NCI-H128 (cell line): ENCODE measurements around the gene THBS2.
"Not testable (repeated sequence)": the region's sequence is repeated elsewhere in the genome, so short reads cannot be mapped to it uniquely, and the experiment has no call there.

Experiments
- DNase-seq: peaks from one replicate; lab custom pipeline; 2025; ENCODE audit not compliant: unreplicated experiment; lab: John Stamatoyannopoulos, UW

The THBS2 gene

DNA sequence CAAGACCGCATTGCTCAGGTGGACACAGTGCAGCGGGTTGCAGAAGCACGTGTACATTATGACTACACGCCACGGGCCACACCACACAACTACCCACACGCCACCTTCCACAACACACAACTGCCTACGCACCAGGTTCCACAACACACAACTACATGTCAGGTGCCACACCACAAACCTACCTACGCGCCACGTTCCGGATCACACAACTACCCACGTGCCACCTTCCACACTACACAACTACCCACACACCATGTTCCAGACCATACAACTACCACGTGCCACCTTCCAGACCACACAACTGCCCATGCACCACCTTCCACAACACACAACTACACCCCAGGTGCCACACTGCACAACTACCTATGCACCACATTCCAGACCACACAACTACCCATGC lies 20.5 kb downstream of the THBS2 start:
- no peak for DNase-seq

DNA sequence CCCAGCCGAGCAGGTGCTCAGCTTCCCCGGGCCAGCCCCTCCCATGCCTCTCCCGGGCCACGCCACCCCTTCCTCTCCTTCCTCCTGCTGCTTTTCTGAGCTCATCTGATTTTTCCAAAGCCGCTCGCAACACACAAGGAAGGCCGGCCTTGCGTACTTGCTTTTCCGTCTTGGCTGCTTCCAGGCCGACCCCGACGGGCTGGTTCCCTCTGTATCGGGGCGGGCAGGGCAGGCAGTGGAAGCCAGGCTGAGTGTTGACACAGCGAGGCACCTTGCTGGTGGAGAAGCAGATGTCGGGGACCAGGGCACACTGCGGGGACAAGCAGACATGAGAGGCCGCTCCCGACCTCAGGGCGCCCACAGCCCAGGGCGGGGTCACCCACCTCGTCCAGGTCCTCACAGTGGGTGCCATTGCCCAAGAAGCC lies 21.1 kb downstream of the THBS2 start:
- no peak for DNase-seq

GRCh38 chr6:169231790-169232506 lies 21.7 kb downstream of the THBS2 start:
- no peak for DNase-seq

DNA sequence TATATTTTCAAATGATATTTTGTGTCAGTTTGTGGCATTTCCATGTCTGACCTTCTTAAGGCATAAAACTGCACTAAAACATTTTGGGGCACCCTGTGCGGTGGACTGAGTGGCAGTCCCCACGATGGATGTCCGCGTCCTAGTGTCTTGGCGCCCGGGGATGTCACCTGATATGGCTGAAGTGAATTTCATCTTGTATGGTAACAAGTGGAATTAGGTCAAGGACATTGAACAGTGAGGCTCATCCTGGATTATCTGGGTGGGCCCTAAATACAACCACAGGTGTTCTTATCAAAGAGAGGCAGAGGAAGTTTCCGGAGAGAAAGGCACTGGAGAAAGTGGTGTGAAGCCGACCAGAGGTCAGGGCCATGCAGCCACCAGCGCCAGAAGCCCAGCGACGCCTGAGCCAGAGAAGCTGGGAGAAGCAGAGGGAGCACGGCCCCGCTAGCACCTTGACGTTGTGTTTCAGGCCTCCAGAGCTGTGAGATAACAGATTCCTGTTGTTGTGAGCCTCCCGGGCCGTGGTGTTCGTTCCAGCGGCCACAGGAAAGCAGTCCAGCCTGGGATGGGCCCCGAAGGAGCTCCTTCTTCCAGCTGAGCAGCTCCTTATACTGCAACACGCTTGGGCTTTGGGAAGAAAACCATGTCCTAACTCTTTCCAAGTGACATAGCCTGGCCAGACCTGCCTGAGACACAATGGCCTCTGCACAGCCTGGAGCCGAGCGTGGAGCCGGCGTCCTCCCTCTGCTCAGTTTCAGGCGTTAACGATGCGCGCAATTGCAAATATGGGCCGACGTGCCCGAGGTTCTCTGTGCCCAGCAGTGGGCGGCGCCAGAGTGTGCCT lies 22.5 kb downstream of the THBS2 start:
- DNase-seq = no peak

- no peak for DNase-seq
These were observed 23.4 kb downstream of the THBS2 start for GRCh38 chr6:169230322-169230665.

- DNase-seq = no peak
These were observed 23.9 kb downstream of the THBS2 start for GRCh38 chr6:169229615-169230321.

DNA sequence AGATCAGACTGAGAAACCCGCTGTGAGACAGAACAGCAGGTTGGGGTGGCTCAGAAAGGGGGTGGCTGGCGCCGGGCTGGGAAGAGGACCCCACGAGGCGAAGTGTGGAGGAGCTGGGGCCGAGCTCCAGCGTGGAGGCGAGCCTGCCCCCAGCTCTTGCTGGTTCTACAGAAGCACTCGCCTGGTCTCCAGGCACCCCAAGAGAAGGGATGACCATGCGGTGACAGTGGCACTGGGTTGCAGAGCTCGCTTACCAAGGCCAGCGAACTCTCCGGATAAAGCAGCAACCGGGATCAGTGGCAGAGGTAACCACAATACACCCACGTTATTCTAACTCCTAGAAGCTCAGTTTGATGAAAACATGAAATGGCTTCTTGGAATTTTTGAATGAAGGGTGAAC lies 26.5 kb downstream of the THBS2 start:
- DNase-seq = no peak

GRCh38 chr6:169225887-169226286 lies 27.8 kb downstream of the THBS2 start:
- no peak for DNase-seq

DNA sequence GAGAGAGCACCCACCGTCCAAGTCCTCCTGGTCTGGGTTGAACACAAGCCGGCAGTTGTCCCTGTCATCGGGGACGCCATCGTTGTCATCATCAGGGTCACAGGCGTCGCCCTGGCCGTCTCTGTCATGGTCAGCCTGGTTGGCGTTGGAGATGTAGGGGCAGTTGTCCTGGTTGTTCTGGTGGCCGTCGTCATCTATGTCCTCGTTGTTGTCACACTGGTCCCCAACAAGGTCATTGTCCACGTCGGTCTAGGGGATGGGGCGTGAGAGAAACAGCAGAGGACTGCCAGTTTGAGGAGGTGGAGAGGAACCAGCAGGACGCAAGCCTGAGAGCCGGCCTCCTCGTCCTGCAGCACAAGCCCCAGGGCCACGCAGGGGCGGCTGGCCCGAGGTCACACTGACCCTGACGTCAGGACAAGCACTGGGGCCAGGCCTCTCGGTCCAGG lies 28.5 kb downstream of the THBS2 start:
- no peak for DNase-seq

DNA sequence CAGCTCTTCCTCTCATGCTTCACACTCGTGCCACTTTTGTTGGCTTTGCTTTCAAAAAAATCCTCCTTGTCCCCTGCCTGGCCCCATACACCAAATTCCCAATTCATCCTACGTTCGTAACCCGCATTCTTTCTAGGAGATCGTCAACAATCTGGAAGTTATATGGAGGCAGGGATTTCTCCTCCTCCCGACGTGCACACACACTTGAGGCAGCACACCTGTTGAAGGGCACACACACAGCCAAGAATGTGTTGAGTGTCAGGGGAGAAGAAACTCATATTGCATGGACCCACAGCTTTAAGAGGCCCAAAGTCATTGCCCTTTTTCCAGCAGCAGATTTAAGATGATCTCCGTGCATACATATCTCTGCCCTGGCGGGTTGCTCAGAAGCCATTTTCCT lies 28.9 kb downstream of the THBS2 start:
- no peak for DNase-seq

GRCh38 chr6:169224185-169224695 lies 29.4 kb downstream of the THBS2 start:
- no peak for DNase-seq

GRCh38 chr6:169223006-169223405 lies 30.6 kb downstream of the THBS2 start:
- no peak for DNase-seq

- DNase-seq = no peak
These were observed 31.5 kb downstream of the THBS2 start for GRCh38 chr6:169222126-169222525.

GRCh38 chr6:169221264-169221663 lies 32.4 kb downstream of the THBS2 start:
- DNase-seq = no peak

DNA sequence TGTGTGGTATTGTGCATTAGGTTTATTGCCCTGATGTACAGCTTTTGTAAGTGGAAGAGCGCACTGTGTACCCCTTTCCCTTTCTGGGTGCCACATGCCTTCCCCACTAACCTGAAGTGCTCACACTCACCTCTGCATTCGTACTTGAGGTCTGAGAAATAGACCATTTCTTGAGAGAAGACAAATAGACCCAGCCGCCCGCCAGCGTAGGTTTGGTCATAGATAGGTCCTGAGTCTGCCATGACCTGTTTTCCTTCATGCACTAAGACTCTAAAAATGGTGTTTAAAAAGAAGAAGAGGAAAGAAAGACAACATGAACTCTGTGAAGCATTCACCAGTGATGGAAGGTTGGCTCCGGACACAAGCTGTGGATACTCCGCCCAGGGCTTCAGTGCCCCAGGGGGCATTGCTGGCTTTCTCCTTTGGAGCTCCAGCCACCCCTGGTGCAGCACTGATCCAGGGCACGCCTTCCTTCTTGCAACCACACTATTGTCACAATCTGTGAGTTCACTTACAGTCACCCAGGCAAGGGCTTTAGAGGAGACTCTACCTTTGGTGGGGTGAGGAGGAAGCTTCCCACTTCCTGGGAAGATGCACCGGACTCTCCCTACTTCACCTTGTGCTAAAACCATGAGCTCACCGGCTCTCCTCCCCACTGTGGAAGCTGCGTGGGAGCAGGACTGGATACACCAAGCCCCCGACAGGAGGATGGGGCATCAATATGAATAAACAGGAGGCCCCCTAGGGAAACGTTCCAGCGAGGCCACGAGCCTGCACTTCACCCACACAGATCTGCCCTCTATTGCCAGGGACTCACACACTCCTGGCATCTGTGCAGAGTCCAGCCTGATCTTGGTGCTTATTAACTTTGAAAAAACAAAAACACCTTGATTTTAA lies 33.3 kb downstream of the THBS2 start:
- DNase-seq = no peak

- no peak for DNase-seq
These were observed 35.7 kb downstream of the THBS2 start for GRCh38 chr6:169217972-169218371.

DNA sequence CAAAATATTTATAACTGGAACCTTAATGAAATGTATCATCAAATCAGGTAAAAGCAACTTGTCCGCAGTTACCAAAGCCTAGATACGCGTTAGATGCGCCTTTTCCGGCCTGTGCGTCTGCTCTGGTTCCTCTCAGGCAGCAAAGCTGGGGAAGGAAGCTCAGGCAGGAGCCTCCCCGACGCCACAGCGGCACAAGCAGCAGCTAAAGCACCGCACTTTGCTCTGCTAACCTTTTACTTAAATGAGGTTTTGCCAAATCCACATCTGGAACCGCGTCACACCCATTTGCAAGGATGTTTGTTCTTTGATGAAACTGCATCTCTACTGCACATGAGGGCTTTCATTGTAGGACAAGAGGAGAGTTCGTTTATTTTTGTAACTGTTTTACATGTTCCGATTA lies 36.8 kb downstream of the THBS2 start:
- DNase-seq = no peak

- no peak for DNase-seq
These were observed 38.4 kb downstream of the THBS2 start for GRCh38 chr6:169215201-169215681.

DNA sequence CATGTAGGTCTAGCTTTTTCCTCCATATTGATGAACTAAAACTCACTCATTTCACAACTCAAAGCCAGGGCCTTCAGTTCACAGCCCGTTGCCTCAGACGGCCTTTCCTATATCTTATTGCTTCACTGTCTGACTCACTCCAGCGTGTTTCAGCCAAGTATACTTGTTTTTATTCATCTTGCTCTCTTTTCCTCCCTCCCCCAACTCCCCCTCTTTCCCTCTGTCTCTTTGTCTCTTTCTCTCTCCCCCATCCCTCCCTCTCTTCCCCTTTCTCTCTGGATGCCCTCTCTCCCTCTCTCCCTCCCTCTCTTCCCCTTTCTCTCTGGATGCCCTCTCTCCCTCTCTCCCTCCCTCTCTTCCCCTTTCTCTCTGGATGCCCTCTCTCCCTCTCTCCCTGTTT lies 38.9 kb downstream of the THBS2 start:
- not testable (repeated sequence) for DNase-seq

- no peak for DNase-seq
These were observed 39.7 kb downstream of the THBS2 start for GRCh38 chr6:169213814-169214520.
